HepG2 (cell line): Measurements from ENCODE around the gene ANKRD17. TPM values are rescaled to one million over a fixed set of nuclear protein-coding genes. Genes with fewer than 3 reads are reported as not detected.

Source experiments
- ATAD3A ChIP-seq: sonication (generic); formaldehyde crosslinking; IDR thresholded peaks from 2 replicates; pipeline ENCODE4 v1.4.0; 2020; ENCODE audit warnings: missing genetic modification reagents
- BCLAF1 ChIP-seq: fragments of 450-650 bp; IDR thresholded peaks from 2 replicates; pipeline ENCODE4 v1.6.1; 2017; ENCODE audit warnings: mild to moderate bottlenecking
- BRF2 ChIP-seq: sonication (generic); formaldehyde crosslinking; IDR thresholded peaks from 2 replicates; pipeline ENCODE4 v1.8.1; 2022; ENCODE audit warnings: mild to moderate bottlenecking, missing genetic modification reagents
- CCDC6 ChIP-seq: sonication (generic); formaldehyde crosslinking; IDR thresholded peaks from 2 replicates; pipeline ENCODE4 v1.8.1; 2022; ENCODE audit warnings: mild to moderate bottlenecking, missing genetic modification reagents, moderate library complexity
- CREM ChIP-seq, 2 experiments: sonication (generic) in 1 of 2; formaldehyde crosslinking in 1 of 2; IDR thresholded peaks; 2 replicates each; pipeline versions ENCODE4 v1.4.0 to v1.6.1; 2016 to 2020; ENCODE audit warnings: antibody characterized with exemption in 1 of 2, mild to moderate bottlenecking in 1 of 2, missing genetic modification reagents in 1 of 2
- EP300 ChIP-seq, 3 experiments: sonication (generic) in 1 of 3; formaldehyde crosslinking in 1 of 3; IDR thresholded peaks; 2 replicates each; pipeline versions ENCODE4 v1.5.1 to v1.6.1; 2011 to 2020; ENCODE audit warnings: low read depth in 2 of 3, low read length in 2 of 3, borderline replicate concordance in 1 of 3, improper control_type of control experiment in 1 of 3, mild to moderate bottlenecking in 1 of 3, missing genetic modification reagents in 1 of 3, moderate library complexity in 1 of 3
- FOXO1 ChIP-seq: sonication (generic); formaldehyde crosslinking; IDR thresholded peaks from 2 replicates; pipeline ENCODE4 v1.4.0; 2020; ENCODE audit warnings: missing genetic modification reagents
- MNT ChIP-seq: fragments of 450-650 bp; IDR thresholded peaks from 2 replicates; pipeline ENCODE4 v1.6.1; 2016
- MYNN ChIP-seq: sonication (generic); formaldehyde crosslinking; IDR thresholded peaks from 2 replicates; pipeline ENCODE4 v1.4.0; 2020; ENCODE audit warnings: mild to moderate bottlenecking, low read depth, missing genetic modification reagents
- NFYC ChIP-seq: IDR thresholded peaks from 2 replicates; pipeline ENCODE4 v1.6.1; 2016; ENCODE audit warnings: missing genetic modification reagents, missing compliant biosample characterization
- PITX1 ChIP-seq: sonication (generic); formaldehyde crosslinking; IDR thresholded peaks from 2 replicates; pipeline ENCODE4 v1.5.1; 2020; ENCODE audit warnings: mild to moderate bottlenecking, missing genetic modification reagents
- REPIN1 ChIP-seq: sonication (generic); formaldehyde crosslinking; IDR thresholded peaks from 2 replicates; pipeline ENCODE4 v1.8.0; 2022; ENCODE audit warnings: missing genetic modification reagents, low read depth, mild to moderate bottlenecking, borderline replicate concordance
- RFX3 ChIP-seq: IDR thresholded peaks from 2 replicates; pipeline ENCODE4 v1.6.1; 2016; ENCODE audit warnings: missing biosample characterization, missing genetic modification reagents
- RFXANK ChIP-seq: IDR thresholded peaks from 2 replicates; pipeline ENCODE4 v1.6.1; 2016
- SOX5 ChIP-seq: IDR thresholded peaks from 2 replicates; pipeline ENCODE4 v1.6.1; 2016; ENCODE audit warnings: borderline replicate concordance
- ZBTB43 ChIP-seq: sonication (generic); formaldehyde crosslinking; conservative IDR thresholded peaks from 2 replicates; pipeline ENCODE4 v1.4.0; 2020; ENCODE audit warnings: missing genetic modification reagents
- ZBTB46 ChIP-seq: sonication (generic); formaldehyde crosslinking; IDR thresholded peaks from 2 replicates; pipeline ENCODE4 v1.4.0; 2020; ENCODE audit warnings: mild to moderate bottlenecking, missing genetic modification reagents, borderline replicate concordance
- ZNF30 ChIP-seq: sonication (generic); formaldehyde crosslinking; IDR thresholded peaks from 2 replicates; pipeline ENCODE4 v1.5.0; 2020; ENCODE audit warnings: mild to moderate bottlenecking, missing genetic modification reagents
- ZNF644 ChIP-seq: IDR thresholded peaks from 2 replicates; pipeline ENCODE4 v1.6.1; 2016; ENCODE audit warnings: low read depth
- ZNF709 ChIP-seq: sonication (generic); formaldehyde crosslinking; IDR thresholded peaks from 2 replicates; pipeline ENCODE4 v1.5.0; 2020; ENCODE audit warnings: mild to moderate bottlenecking, missing genetic modification reagents
- ZNF792 ChIP-seq: IDR thresholded peaks from 2 replicates; pipeline ENCODE4 v1.6.1; 2016
- polyA plus RNA-seq, 8 experiments: library from polyadenylated mRNA; depleted of rRNA in 3 of 8; stranded (reverse) in 7 of 8; unstranded in 1 of 8; fragments of >200 nt; fragmentation: Illumina TruSeq in 4 of 8; extraction: Trizol in 4 of 8; gene quantifications; 2 replicates each; pipeline versions ENCODE4 v1.2.1 to v1.2.3, GENCODE V29; 2011 to 2016; ENCODE audit warnings: low read depth in 4 of 8, missing spikeins in 1 of 8, mixed read lengths in 1 of 8; ENCODE audit not compliant: insufficient read depth in 1 of 8
- total RNA-seq, 5 experiments: library from RNA; depleted of rRNA; stranded (reverse); fragments of >200 nt; fragmentation: Illumina TruSeq; extraction: Trizol; gene quantifications; 2 replicates each; pipeline ENCODE4 v1.2.3, GENCODE V29; 2016; ENCODE audit warnings: low read depth in 1 of 5

Gene ANKRD17
- total and polyA plus RNA-seq, 2 of the 13 experiments (the other 11 are each of a cell fraction or from before 2014, with no cell fraction given), result 55.7 to 61.1 TPM

GRCh38 chr4:73103799-73104503 is 154.6 kb downstream of the ANKRD17 start (continued):
- TF ChIP-seq ZBTB46 (CRISPR knock-in tag), result no peak
- 0 out of 2 replicates have a peak, but pooled peaks have one; percentile 31 for TF ChIP-seq CCDC6 (CRISPR knock-in tag)
- peak; percentile 91 for TF ChIP-seq MNT
- 0 out of 2 replicates have a peak, but pooled peaks have one; percentile 21 for TF ChIP-seq CREM (IDR thresholded peaks at IDR 0.05)
- TF ChIP-seq CREM (CRISPR knock-in tag; IDR thresholded peaks at IDR 0.05), result no peak
- TF ChIP-seq ATAD3A (CRISPR knock-in tag), result no peak
- peak; percentile 81 for TF ChIP-seq NFYC (CRISPR knock-in tag)
- TF ChIP-seq ZNF30 (CRISPR knock-in tag), result no peak
- TF ChIP-seq SOX5 (CRISPR knock-in tag), result peak; percentile 71
- TF ChIP-seq MYNN (CRISPR knock-in tag), result no peak
- no peak for TF ChIP-seq BCLAF1
- 0 out of 2 replicates have a peak, but pooled peaks have one; percentile 51 for TF ChIP-seq ZNF709 (CRISPR knock-in tag)
- TF ChIP-seq RFXANK, result peak; percentile 62; the same call in 1 of the 2 replicates
- TF ChIP-seq ZNF644 (CRISPR knock-in tag), result no peak
- no peak for TF ChIP-seq RFX3 (CRISPR knock-in tag)
- 0 out of 2 replicates have a peak, but pooled peaks have one; percentile 69 for TF ChIP-seq ZNF792 (CRISPR knock-in tag)
- TF ChIP-seq ZBTB43 (CRISPR knock-in tag), result 0 out of 2 replicates have a peak, but pooled peaks have one; percentile 30
- TF ChIP-seq PITX1, result 0 out of 2 replicates have a peak, but pooled peaks have one; percentile 45
- TF ChIP-seq REPIN1 (CRISPR knock-in tag), result peak; percentile 55; the same call in 1 of the 2 replicates
- peak; percentile 17; the same call in 1 of the 2 replicates for TF ChIP-seq FOXO1 (CRISPR knock-in tag)
- TF ChIP-seq EP300 (IDR thresholded peaks at IDR 0.05; ENCODE audit: low read depth in 2 of 2, low read length in 2 of 2), result peak in 1 of 2 experiments; percentile 48; a peak in 1 of 4 replicates
- TF ChIP-seq EP300 (CRISPR knock-in tag; IDR thresholded peaks at IDR 0.05; ENCODE audit: borderline replicate concordance), result peak; percentile 34; the same call in 1 of the 2 replicates
- peak; percentile 42; the same call in 1 of the 2 replicates for TF ChIP-seq BRF2 (CRISPR knock-in tag)
